Peyer's patch (tissue), 4 donors: ENCODE measurements around the gene MAP3K9.

Experiments
- CTCF ChIP-seq, 6 experiments: fragments of 450-650 bp in 4 of 6; fragments of 200-600 bp in 2 of 6; sonication (generic) in 1 of 6; IDR thresholded peaks; one replicate each; pipeline ENCODE4 v1.5.1; 2017 to 2019; ENCODE audit warnings: antibody characterized with exemption in 6 of 6, mild to moderate bottlenecking in 3 of 6, moderate library complexity in 1 of 6
- POLR2A ChIP-seq, 2 donors: fragments of 450-650 bp; IDR thresholded peaks; one replicate each; pipeline ENCODE4 v1.5.1; 2017; ENCODE audit warnings: antibody characterized with exemption in 2 of 2, mild to moderate bottlenecking in 2 of 2, moderate library complexity in 2 of 2

DNA sequence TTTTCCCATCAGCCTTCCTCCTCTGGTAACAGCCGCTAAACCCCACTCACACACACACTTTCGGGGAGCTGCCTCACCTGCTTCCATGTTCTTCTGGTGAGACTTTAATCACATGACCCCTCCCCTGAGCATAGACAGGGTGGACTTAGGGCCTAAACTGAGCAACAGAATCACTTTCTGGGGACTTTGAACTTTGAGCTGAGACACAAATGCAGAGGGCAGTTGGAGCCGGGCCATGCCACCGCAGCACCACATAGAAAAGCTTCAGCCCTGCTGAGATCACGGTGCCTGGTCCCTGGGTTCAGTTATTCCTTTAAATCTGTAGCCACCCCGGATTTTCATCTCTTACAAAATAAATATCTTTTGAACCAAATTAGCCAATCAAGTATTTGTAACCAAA, 18.4 kb upstream of the MAP3K9 start:
- TF ChIP-seq CTCF (IDR thresholded peaks at IDR 0.05): no peak
- TF ChIP-seq POLR2A (IDR thresholded peaks at IDR 0.05): no peak
